ENCODE data around the gene CPM. TPM values are rescaled to one million over a fixed set of nuclear protein-coding genes. Genes with fewer than 3 reads are reported as not detected.
"Not testable (repeated sequence)": the region's sequence is repeated elsewhere in the genome, so short reads cannot be mapped to it uniquely, and the experiment has no call there.

Gene CPM
- total RNA-seq, 2 donors from 2014 or later, result 20.4 to 42.7 TPM

DNA sequence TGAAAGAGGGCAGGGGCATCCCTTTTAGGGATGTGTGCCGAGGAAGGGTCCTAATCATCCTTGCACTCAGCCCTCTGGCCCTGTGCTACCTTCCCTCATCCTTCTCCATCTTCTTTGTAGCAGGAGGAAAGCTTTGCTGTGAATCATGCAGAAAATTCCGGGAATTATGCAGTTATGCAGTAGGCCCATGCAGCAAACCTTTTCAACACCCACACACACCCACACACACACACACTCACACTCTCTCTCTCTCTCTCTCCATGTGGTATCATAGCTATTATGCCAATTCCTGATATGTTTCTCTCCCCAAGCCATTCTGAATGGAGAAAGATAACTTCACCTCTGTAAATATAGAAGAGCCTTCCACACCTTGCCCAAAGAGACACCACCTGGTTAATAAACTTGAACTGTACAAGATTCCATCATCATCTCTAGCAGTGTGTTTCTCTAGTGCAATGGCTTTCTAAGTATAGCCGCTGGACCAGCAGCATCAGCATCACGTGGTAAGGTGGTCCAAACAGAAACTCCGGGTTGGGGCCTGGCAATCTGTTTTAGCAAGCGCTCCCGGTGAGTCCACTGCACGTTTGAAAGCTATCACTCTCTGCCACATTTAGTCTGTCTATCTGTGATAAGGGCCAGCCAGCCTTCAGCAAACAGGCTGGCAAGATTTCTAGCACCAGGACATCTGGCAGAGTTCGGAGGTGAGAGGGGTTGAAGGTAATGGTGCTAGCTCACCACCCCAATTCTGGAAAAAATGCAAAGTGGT is 67.4 kb downstream of the CPM start:
- DNase-seq (ENCODE audit: low spot score), result no peak
- intact Hi-C loops (cut with DNase I), result no loop called here

DNA sequence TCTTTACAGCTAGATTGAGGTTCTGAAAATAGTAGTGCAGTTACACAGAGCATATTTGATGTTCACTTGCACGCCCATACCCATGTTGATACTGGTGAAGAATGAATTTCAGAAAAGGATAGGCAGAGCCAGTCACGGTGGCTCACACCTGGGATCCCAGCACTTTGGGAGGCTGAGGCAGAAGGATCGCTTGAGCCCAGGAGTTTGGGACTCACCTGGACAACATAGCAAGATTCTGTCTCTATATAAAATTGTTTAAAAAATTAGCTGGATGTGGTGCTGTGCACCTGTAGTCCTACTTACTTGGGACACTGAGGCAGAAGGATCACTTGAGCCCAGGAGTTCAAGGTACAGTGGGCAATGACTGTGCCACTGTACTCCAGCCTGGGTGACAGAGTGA is 68.4 kb downstream of the CPM start:
- intact Hi-C loops (cut with DNase I), result no loop called here
- no peak for DNase-seq (ENCODE audit: low spot score)

DNA sequence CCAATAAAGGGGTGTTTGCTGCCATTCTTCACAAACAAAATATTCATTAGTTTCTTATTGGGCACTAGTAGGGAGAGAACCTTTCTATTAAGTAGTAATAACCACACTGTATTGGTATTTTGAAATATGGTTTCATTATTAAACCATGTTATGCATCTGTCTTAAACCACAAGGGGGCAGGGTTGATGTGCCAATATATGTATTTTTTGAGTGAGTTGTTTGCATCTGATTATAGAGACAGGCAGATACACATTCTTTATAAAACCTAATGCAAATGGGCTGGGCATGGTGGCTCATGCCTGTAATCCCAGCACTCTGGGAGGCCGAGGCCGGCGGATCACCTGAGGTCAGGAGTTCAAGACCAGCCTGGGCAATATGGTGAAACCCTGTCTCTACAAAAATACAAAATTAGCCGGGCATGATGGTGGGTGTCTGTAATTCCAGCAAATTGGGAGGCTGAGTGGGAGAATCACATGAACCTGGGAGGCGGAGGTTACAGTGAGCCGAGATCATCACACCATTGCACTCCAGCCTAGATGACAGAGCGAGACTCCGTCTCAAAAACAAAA is 69.0 kb downstream of the CPM start:
- intact Hi-C loops (cut with DNase I); DNase-seq (ENCODE audit: low spot score): not testable (repeated sequence)

DNA sequence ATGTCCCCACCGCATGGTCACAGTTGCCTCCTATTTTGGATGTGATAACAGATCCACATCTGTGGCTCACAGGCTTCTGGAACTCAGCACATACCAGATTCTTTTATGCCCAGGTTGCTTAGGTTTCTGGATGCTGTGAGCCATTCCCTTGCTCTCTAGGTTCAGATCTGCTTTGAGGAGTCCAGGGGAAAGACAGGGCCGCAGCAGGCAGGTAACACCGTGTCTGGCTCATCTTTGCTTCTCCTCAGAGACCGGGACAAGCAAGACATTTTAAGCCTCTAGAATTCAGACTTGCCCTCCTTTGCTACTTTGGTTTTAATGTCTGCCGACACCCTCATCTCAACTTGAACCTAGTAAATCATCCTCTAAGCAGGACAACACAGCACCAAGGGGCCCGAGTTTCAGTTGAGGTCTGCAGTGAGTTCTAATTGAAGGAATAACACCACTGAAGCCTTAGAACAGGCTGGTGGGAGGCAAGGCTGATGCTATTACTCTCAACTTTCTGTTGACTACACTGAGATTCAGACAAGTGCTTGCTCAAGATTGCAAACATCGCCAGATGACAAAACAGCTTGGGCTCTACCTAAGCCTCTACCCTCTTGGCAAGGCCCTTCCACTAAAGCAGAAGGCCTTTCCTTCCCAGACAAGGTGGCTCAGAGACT is 69.7 kb downstream of the CPM start:
- intact Hi-C loops (cut with DNase I), result no loop called here
- no peak for DNase-seq (ENCODE audit: low spot score)

DNA sequence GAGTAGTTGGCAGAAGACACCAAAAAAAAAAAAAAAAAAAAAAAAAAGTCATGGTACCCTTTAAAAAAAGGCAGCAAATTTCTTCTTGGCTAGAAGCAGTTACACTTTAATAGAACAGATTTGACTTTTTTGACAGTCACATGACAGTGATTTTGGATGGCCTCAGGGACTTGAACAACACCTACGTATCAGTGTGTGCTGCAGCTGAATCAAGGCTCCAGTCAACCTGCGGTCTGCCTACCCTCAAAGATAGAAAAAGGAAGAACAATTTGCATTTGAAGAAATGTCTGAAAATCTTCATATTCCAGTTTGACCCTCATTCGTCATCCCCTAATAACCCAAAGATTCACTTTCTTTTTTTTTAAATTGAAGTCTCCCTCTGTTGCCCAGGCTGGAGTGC is 71.1 kb downstream of the CPM start:
- intact Hi-C loops (cut with DNase I), result no loop called here
- DNase-seq (ENCODE audit: low spot score), result no peak

DNA sequence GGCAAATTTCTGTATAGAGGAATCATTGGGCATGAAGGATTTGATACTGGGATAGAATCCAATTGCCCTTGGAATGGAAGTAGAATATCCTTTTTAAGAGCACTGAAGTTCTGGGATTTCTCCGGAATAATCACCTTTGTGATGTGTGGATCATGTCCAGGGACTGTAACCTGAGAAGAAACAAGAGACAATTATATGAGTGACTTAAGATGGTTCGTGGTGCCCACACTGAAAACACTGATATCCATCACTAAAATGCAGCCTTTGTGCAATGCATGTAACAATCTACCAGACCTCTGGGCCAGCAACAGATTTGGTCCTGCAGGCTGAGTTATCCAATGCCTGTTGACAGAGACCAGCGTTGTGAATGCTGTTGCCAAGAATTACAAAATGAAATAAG is 76.5 kb downstream of the CPM start:
- no peak for DNase-seq (ENCODE audit: low spot score)
- intact Hi-C loops (cut with DNase I), result no loop called here

DNA sequence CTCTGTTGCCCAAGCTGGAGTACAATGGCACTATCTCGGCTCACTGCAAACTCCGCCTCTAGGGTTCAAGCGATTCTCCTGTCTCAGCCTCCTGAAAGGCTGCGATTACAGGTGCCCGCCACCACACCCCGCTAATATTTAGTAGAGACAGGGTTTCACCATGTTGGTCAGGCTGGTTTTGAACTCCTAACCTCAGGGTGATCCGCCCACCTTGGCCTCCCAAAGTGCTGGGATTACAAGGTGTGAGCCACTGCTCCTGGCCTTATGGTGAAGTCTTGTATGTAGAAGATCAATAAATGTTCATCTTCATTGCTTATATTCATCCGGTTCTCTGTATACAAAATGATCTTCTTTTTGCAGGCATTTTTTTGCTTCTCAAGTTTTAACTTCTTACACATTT is 77.2 kb downstream of the CPM start:
- intact Hi-C loops (cut with DNase I), result no loop called here
- no peak for DNase-seq (ENCODE audit: low spot score)

DNA sequence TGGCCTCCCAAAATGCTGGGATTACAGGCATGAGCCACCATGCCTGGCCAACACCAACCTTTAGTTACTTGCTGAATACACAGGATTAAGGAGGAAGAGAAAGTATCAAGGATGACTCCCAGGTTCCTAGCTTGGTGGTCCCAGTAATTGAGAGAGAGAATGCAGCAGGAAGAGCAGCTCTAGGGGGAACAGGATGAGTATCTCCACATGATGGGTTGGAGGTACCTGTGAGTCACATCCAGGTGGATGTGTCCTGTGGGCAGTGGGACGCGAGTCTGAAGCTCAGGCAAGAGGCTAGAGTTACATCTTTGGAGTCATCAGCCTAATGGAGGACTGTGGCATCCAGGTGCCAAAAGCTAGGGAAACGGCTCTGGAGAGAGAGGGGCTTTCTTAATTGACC is 77.9 kb downstream of the CPM start:
- intact Hi-C loops (cut with DNase I), result no loop called here
- DNase-seq (ENCODE audit: low spot score), result no peak

DNA sequence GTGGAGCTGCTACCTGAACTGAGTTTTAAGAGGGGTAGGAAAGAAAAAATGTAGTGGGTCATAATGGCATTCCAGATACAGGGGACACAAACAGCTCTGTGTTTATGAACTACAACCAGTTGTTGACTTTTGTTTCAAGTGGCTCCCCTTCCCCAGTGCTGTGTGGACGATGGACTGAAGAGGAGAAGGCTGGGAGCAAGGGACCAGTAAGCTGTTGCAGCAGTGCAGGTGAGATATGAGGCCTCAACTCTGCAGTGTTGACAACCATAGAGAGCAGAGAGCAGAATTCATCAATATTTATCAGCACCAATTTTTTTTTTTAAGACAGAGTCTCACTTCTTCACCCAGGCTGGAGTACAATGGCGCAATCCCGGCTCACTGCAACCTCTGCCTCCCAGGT is 78.4 kb downstream of the CPM start:
- intact Hi-C loops (cut with DNase I), result no loop called here
- DNase-seq (ENCODE audit: low spot score), result no peak

DNA sequence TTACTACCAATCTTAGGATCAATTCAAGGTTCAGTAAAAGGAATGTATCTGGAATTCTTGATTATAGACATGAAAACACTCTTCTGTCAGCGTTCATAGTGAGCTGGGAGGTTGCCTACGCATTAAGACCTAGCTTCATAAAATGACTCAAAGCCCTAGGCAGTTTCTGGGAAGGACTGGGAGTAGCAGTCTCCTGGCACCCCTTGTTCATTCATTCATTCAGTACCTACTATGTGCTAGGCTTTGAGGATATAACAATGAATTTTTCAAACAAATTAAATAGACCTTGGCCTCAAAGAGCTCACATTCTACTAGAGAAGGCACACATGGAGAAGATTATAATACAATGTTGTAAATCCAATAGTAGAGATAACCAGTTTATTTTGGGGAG is 78.9 kb downstream of the CPM start:
- DNase-seq (ENCODE audit: low spot score), result no peak
- intact Hi-C loops (cut with DNase I), result no loop called here

DNA sequence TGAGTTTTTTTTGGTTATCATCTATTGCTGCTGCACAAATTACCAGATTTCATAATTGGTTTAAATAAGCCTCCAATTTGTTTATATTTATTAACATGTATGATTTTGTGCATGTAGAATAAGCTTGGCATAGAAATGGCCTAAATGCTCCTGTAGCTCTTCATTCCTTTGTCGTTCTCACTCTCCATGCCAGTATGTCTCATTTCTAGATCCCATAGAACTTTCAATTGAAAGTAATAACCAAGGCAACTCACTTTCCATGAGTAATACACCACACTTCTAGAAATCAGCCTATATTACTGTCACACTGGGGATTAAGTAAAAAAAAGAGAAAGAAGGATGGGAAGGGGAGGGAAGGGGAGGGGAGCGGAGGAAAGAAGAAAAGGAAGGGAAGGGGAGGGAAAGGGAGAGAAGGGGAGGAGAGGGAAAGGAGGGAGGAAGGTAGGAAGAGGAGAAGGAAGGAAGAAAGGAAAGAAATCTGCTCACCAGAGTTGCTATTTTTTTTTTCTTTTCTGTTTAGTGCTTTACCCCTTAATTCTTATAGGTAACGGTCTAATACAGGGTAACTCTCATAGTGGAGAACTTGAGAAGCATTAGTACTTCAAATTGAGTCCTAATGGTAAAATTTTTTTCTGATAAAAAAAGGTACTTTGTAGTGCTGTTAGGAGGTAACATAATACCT is 79.4 kb downstream of the CPM start:
- DNase-seq (ENCODE audit: low spot score), result no peak
- intact Hi-C loops (cut with DNase I), result loop anchor here in 1 of 2 donors (1.0 kb wide), 1 partner anchor 30 kb away; no protein-coding TSS in a partner anchor

DNA sequence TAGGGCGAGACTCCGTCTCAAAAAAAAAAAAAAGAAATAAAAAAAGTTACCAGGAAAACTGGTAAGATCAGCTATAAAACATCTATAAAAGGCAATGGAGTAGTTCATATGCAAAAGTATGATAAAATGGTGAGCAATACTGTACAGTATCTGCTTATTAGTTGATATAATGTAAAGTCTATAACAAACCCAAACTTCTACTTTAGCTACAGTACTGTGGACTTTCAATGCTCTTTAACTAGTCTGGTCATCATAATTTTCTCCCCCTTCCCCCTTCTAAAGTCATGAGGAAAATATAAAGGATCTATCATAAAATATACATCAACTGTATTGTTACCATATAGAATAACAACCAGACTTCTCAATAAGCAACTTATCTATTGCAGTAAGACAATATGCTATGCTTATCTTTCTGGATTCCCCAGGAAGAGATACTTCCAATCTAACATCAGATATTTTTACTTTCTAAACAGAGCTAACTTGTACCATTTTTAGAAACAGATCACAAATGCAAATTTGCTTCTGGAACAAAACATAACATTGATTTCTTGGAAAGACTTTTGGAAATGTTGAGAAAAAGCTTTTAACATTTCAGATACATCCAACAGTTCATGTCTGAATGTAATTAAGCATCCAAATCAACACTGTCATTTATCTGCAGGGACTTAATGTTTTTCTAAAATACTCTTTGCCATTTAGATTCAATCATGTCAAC is 81.2 kb downstream of the CPM start:
- intact Hi-C loops (cut with DNase I), result no loop called here
- no peak for DNase-seq (ENCODE audit: low spot score)

DNA sequence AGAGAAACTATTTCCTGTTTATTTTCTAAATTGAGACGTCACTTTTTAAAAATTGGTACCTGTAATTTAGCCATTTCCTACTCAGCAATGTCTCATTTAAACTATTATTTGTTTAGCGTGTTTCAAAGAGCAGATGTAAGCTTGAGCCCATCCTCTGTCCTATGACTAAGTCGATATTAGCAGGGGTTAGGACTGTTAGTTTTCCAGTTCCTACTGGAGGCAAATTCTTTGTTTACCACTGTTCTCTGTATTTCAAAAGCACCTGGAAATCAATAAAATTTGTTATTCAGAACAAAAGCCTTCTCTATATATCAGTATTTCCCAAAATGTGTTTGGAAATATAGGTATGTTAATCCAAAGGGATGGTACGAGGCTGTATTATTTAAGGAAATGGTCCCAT is 82.6 kb downstream of the CPM start:
- intact Hi-C loops (cut with DNase I), result no loop called here
- no peak for DNase-seq (ENCODE audit: low spot score)

DNA sequence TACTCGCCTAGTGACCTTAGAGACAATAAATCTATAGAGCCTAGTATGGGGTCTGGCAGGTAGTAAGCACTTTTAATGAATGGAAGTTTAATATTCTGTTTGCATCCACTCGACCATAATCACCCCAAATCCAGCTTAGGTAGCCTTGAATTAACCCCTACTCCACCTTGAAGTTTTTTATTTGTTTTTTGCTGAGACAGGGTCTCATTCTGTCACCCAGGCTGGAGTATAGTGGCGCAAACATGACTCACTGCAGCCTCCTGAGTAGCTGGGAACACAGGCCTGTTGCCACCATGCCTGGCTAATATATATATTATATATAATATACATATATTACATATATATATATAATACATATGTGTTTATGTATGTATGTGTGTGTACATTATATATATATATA is 86.2 kb downstream of the CPM start:
- intact Hi-C loops (cut with DNase I), result no loop called here
- DNase-seq (ENCODE audit: low spot score), result no peak

DNA sequence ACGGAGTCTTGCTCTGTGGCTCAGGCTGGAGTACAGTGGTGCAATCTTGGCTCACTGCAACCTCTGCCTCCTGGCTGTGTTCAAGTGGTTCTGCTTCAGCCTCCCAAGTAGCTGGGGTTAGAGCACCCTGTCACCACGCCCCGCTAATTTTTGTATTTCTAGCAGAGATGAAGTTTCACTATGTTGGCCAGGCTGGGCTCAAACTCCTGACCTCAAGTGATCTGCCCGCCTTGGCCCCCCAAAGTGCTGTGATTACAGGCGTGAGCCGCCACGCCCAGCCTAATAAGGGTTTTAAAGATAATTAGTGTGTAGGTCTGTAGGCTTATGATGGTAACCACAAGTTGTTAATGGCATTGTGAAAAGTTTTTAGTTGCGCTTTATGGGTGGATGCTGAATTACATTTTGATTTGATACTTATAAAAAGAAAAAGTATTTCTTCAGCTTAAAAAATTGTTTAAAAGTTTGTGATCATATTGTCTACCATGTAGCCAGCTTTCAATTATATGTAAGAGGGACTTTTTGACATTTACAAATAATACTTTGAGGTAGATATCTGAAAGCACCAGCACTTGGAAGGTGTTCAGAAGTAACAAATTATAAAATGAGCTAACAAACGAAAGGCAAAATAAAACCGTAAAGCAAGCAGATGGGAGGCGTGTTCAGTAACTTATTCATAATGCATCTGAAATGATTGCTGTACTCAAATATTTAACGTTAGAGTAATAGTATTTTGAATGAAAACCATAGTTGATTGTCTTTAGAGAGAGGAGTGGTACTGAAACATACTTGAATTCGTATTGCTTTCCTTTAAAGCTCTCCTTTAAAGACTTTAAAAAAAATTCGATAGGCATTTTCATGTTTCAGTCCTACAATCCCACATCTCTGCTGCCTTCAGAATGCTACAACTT is 87.9 kb downstream of the CPM start:
- no peak for DNase-seq (ENCODE audit: low spot score)
- intact Hi-C loops (cut with DNase I), result no loop called here

DNA sequence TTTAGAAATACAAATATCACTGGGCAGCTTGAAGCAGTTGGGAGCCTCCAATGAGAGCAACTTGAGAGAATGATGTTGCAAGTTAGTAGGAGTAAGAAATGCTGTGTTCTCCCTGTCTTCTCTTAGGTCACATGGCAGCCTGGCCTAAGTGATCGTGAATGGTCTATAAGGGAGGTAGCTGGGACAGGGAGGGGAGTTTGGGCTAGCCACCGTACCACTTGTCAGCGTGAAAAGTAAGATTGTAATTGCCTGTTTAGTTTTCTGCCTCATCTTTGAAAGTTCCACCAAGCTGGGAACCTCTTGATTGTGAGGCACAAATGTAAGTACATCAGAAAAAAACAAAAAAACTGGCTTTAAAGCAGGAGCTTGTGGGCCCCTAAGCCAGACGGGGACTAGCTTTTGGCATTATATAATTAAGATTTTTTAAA is 88.6 kb downstream of the CPM start:
- intact Hi-C loops (cut with DNase I), result no loop called here

DNA sequence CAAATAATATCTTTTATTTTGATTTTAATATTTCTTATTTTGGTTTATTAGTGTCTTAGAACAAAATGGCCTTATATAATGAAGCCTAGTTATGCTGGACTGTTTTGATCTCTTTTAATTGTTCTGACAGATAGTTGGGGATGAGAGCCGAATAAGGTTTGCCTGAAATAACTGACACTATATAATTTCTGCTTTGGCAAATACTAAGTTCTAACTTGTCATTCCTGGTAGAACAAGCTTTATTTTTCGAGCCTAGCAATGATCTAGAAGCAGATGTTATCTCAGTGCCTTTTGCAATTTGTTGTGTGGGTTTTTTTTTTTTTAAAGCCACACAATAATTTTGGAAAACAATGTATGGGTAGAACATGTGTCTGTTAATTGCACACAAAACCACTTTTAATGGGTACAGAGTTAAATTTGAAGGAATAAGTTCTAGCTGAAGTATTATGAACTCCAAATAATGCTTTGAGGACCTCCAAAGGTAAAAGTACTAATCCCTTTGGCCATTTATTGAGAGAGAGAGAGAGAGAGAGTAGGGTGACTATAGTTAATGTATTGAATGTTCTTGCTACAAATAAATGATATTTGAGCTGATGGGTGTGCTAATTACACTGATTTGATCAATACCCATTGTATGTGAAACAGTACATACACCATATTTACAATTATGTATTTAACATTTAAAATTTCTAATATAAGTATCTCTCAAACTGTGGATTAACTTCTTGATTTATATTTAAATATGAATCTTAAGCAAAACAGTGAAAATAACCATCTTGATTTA is 90.0 kb downstream of the CPM start:
- intact Hi-C loops (cut with DNase I), result no loop called here
- no peak for DNase-seq (ENCODE audit: low spot score)

More for the DNA sequence above, 88.6 kb downstream of the CPM start:
- DNase-seq (ENCODE audit: low spot score), result no peak

DNA sequence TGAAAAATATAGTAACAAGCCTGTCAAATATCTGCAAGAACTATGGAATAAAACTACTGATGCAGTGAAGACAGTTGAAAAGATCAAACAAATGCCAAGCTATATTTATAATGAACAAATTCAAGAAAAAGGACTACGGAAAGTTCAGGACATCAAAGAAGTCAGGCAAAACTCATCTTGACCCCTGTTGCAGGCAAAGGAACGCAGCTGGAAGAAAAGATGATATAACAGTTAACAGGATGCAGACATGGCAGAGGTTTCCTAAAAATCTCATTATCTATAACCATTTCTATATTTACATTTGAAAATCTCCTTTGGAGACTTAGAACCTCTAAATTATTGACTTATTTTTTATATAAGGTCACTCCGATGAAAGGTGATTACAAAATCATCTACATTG is 90.8 kb downstream of the CPM start:
- intact Hi-C loops (cut with DNase I), result no loop called here
- no peak for DNase-seq (ENCODE audit: low spot score)
